ENCODE results near the gene NLGN1. TPM values are rescaled to one million over a fixed set of nuclear protein-coding genes. Genes with fewer than 3 reads are reported as not detected.

NLGN1 gene
- total RNA-seq, result 1.4 and 2.5 TPM in 2 replicates

DNA sequence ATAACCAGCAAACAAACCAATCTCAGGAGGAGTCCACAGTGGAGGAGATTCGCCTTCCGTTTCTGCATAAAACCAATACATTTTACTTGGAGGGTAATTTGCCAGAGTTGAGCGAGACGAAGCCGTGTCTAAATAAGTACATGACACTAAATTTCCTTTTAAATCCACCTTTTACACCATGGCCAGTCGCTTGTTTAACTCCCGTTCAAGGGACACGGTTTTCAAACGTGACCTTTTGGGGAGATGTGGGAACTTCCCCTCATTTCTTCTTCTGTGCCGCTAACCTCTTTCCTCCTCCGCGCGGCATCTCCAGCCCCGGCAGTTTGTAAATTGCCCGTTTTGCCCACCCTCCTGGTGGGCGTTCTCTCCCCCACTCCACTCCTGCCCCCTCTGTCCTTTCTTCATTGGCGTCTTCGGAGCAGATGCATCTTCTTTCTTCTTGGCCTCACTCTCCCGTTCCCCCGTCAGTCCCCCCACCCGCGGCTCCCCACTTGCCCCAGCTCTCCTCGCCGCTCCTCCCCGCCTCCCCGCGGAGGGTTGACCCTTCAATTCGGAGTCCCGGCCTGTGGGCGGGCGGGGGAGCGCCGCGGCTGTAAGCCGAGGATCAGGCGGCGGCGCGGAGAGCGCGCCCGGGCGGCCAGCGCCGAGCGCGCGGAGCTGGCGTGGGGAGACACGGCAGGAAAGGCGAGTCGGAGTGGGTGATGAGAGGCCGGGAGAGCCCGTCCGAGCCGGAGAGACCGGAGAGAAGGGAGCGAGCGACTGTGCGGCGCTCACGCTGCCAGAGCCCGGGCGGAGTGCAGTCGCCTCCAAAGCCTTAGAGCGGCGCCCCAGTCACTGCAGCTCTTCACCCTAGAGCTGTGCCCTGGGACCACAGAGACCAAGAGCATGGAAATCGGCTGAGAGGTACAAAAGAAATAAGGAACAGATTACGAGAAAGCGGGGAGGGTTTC lies at the start of gene NLGN1:
Gene NLGN1, plus strand, starts transcription at position 584 of the 950 bp plus-strand sequence.

